Upper lobe of right lung (tissue), 1 donor: ENCODE data around the gene NPAS3. TPM values are rescaled to one million over a fixed set of nuclear protein-coding genes. Genes with fewer than 3 reads are reported as not detected.

ENCODE experiments used
- ATAC-seq: fragments of 200-7000 bp; cut with Tn5 transposase; one replicate; pipeline ENCODE4 v1.9.1; 2020; ENCODE audit warnings: mild to moderate bottlenecking, moderate library complexity
- DNase-seq: peaks from one replicate; pipeline ENCODE4 v3.0.0-alpha.2; 2020
- H3K27ac ChIP-seq: fragments of 200-600 bp; one replicate; pipeline ENCODE4 v1.8.0; 2022
- H3K27me3 ChIP-seq: fragments of 200-600 bp; one replicate; pipeline ENCODE4 v1.8.0; 2022; ENCODE audit warnings: mild to moderate bottlenecking
- H3K36me3 ChIP-seq: fragments of 200-600 bp; one replicate; pipeline ENCODE4 v1.8.0; 2022
- H3K4me1 ChIP-seq: fragments of 200-600 bp; one replicate; pipeline ENCODE4 v1.8.0; 2022
- H3K4me3 ChIP-seq: fragments of 200-600 bp; one replicate; pipeline ENCODE4 v1.8.0; 2022; ENCODE audit warnings: mild to moderate bottlenecking
- H3K9me3 ChIP-seq: fragments of 200-600 bp; one replicate; pipeline ENCODE4 v1.8.0; 2022
- CTCF ChIP-seq: fragments of 200-600 bp; IDR thresholded peaks from one replicate; pipeline ENCODE4 v1.8.0; 2022; ENCODE audit warnings: antibody characterized with exemption
- intact Hi-C: fragments of 100-400 bp; cut with DNase I; formaldehyde crosslinking; loops from one replicate; pipeline ENCODE4 v1.11.0; 2022
- total RNA-seq: library from RNA; stranded (reverse); fragmentation: NEBNext Ultra II Directional; extraction: Animal tissue kit (Norgen Biotek cat#: 25700); gene quantifications from one replicate; pipeline ENCODE4 v1.2.1, GENCODE V29; 2021
- donor health status: DM: no; HTN: yes; CAD: no; lungs with severe emphysema.

NPAS3 gene
- total RNA-seq, 1 donor from 2014 or later, result 1.2 TPM

- H3K4me3 ChIP-seq, result no peak overlapping the region
- H3K36me3 ChIP-seq, result no peaks in the 10 kb centered on the region
- TF ChIP-seq CTCF, result no peak
- no peak for ATAC-seq
- H3K27ac ChIP-seq, result no peak overlapping the region
- H3K27me3 ChIP-seq, result no peaks in the 10 kb centered on the region
- no peak for DNase-seq
- H3K9me3 ChIP-seq, result no peaks in the 10 kb centered on the region
- H3K4me1 ChIP-seq, result no peaks in the 10 kb centered on the region
- intact Hi-C loops, result no loop called here
These were observed 596.0 kb downstream of the NPAS3 start for GRCh38 chr14:33534632-33535031.

GRCh38 chr14:33539918-33540357 is 601.3 kb downstream of the NPAS3 start:
- no peak overlapping the region for H3K4me3 ChIP-seq
- H3K36me3 ChIP-seq, result no peaks in the 10 kb centered on the region
- no peak for TF ChIP-seq CTCF
- H3K27ac ChIP-seq, result no peak overlapping the region
- H3K27me3 ChIP-seq, result no peaks in the 10 kb centered on the region
- ATAC-seq (no peak), DNase-seq (no peak)
- intact Hi-C loops, result no loop called here
- H3K4me1 ChIP-seq, result no peaks in the 10 kb centered on the region
- H3K9me3 ChIP-seq, result no peaks in the 10 kb centered on the region

GRCh38 chr14:33541171-33541570 is 602.5 kb downstream of the NPAS3 start:
- Histone ChIP-seq H3K4me1 (no peaks in the 10 kb centered on the region), H3K27ac (no peak overlapping the region), H3K9me3 (no peaks in the 10 kb centered on the region), H3K27me3 (no peaks in the 10 kb centered on the region), H3K4me3 (no peak overlapping the region), H3K36me3 (no peaks in the 10 kb centered on the region)
- intact Hi-C loops, result no loop called here
- ATAC-seq, result no peak
- no peak for TF ChIP-seq CTCF
- DNase-seq, result no peak

- no peak for DNase-seq
- no peak overlapping the region for H3K4me3 ChIP-seq
- no peak overlapping the region for H3K27ac ChIP-seq
- no peaks in the 10 kb centered on the region for H3K36me3 ChIP-seq
- no peaks in the 10 kb centered on the region for H3K27me3 ChIP-seq
- TF ChIP-seq CTCF, result no peak
- no peak for ATAC-seq
- intact Hi-C loops, result no loop called here
- H3K4me1 ChIP-seq, result no peaks in the 10 kb centered on the region
- H3K9me3 ChIP-seq, result no peaks in the 10 kb centered on the region
These were observed 603.9 kb downstream of the NPAS3 start for GRCh38 chr14:33542338-33543287.

- Histone ChIP-seq H3K27me3 (no peaks in the 10 kb centered on the region), H3K4me3 (no peak overlapping the region), H3K9me3 (no peaks in the 10 kb centered on the region), H3K27ac (no peak overlapping the region), H3K36me3 (no peaks in the 10 kb centered on the region), H3K4me1 (no peaks in the 10 kb centered on the region)
- no peak for TF ChIP-seq CTCF
- DNase-seq, result no peak
- intact Hi-C loops, result no loop called here
- no peak for ATAC-seq
These were observed 607.0 kb downstream of the NPAS3 start for GRCh38 chr14:33545696-33546095.
